Measurements from ENCODE around the gene VDAC1. TPM values are rescaled to one million over a fixed set of nuclear protein-coding genes. Genes with fewer than 3 reads are reported as not detected.
A peak's percentile ranks its signal among the peaks of the same experiment; 100 is the strongest.

The VDAC1 gene
- total RNA-seq, 1 donor from 2014 or later: 119 TPM

DNA sequence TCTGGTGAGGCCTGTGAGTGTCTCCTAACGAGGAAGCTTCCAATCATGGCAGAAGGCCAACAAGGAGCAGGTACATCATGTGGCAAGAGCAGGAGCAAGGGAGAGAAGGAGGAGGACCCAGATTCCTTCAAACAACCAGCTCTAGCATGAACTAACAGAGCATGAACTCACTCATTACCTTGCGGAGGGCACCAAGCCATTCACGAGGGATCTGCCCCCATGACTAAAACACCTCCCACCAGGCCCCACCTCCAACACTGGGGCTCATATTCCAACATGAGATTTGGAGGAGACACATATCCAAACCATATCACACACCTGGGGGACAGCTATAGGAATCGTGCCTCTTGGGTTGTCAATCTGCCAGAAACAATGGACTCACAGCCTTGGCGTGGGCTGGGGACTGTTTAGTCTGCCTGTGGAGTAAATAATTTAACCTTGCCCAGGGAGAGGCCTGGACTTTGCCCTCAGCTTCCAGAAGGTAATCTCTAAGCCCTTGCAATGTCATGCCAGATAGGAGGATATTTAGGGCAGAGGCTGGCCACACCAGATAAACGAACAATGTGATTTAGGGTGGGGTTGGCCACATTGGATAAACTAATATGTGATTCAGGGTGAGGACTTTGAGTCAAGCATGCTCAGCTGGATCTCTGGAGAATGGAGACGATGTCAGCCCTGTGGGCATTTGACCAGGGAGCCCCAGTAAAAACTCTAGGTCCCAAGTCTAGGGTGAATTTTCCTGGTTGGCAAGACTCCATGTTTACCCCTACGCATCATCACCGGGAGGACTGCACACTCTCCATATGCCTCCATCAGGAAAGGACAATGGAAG, 13.6 kb upstream of the VDAC1 start:
- no peak overlapping the region for H3K4me3 Mint-ChIP-seq (ENCODE audit: unreplicated experiment)
- no peak for DNase-seq (ENCODE audit: extremely low spot score, unreplicated experiment)
- H3K4me1 Mint-ChIP-seq (ENCODE audit: unreplicated experiment): no peaks in the 10 kb centered on the region
- no peaks in the 10 kb centered on the region for H3K36me3 Mint-ChIP-seq (ENCODE audit: unreplicated experiment)
- H3K9me3 Mint-ChIP-seq (ENCODE audit: unreplicated experiment): no peaks in the 10 kb centered on the region
- peaks cover 14% of the 10 kb centered on the region for H3K27me3 Mint-ChIP-seq (ENCODE audit: unreplicated experiment)
- TF ChIP-seq, protein P1, sequence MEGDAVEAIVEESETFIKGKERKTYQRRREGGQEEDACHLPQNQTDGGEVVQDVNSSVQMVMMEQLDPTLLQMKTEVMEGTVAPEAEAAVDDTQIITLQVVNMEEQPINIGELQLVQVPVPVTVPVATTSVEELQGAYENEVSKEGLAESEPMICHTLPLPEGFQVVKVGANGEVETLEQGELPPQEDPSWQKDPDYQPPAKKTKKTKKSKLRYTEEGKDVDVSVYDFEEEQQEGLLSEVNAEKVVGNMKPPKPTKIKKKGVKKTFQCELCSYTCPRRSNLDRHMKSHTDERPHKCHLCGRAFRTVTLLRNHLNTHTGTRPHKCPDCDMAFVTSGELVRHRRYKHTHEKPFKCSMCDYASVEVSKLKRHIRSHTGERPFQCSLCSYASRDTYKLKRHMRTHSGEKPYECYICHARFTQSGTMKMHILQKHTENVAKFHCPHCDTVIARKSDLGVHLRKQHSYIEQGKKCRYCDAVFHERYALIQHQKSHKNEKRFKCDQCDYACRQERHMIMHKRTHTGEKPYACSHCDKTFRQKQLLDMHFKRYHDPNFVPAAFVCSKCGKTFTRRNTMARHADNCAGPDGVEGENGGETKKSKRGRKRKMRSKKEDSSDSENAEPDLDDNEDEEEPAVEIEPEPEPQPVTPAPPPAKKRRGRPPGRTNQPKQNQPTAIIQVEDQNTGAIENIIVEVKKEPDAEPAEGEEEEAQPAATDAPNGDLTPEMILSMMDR (IDR thresholded peaks at IDR 0.05): no peak
- H3K27ac Mint-ChIP-seq (ENCODE audit: unreplicated experiment): no peak overlapping the region

DNA sequence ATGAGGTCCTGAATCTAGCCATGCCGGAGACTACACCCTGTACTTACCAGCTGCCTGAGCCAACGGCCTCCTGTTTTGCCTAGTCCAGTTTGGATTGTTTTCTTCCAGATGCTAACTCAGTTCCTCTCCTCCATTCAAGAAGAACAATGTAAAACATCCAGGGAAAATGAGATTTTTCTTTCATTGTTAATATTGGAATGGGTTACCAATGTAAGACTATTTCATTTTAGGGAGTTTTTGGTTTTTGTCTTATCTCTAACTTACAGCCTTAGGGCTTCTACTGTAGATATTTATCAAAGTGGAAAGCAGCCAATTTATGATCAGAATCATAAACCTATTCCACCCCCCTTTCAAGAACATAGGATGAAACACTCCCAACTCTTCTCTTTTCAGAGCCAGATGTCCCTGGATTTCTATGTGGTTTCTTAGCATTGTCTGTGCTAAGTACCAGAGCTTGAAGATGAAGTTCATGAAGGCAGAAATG, 3.5 kb upstream of the VDAC1 start:
- DNase-seq (ENCODE audit: extremely low spot score, unreplicated experiment): no peak
- H3K4me3 Mint-ChIP-seq (ENCODE audit: unreplicated experiment): no peak overlapping the region

DNA sequence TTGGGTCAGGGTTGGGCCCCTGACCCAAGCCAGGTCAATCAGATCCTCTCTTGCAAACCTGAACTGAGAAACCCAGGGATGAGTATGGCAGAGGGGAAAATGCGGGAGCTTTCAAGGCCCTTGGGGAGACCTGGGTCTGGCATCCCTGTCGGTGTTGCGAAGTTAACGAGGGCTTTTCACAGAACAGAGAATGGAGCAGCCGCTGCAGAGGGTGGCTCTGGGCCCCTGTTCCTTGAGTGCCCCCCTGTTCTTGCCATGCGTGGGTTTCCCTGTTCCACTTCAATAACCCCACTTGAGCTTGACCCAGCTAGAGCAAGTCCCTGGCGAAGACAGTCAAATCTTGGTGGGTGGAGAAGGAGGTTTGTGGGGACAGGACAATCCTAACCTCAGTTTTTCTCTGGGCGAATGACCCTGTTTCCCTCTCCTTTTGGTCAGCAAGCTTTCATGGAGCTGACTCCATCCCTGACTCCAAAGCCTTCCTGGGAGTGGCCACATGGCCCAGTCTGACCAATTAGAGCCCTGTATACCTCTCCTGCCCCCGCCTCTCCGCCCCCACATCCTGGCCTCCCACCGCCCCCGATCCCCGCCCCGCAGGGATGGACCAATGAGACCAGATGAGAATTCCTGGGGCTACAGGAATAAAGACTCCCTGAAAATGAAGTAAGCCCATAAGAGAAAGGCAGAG, 2.9 kb upstream of the VDAC1 start:
- Mint-ChIP-seq H3K27me3 (ENCODE audit: unreplicated experiment) (peaks cover 4% of the 10 kb centered on the region), H3K36me3 (ENCODE audit: unreplicated experiment) (no peaks in the 10 kb centered on the region), H3K27ac (ENCODE audit: unreplicated experiment) (no peak overlapping the region), H3K4me1 (ENCODE audit: unreplicated experiment) (peaks cover 18% of the 10 kb centered on the region), H3K9me3 (ENCODE audit: unreplicated experiment) (no peaks in the 10 kb centered on the region), H3K4me3 (ENCODE audit: unreplicated experiment) (peak overlapping the region; percentile 22)
- no peak for DNase-seq (ENCODE audit: extremely low spot score, unreplicated experiment)
- TF ChIP-seq, protein P1 (IDR thresholded peaks at IDR 0.05): no peak

More for the DNA sequence above, 3.5 kb upstream of the VDAC1 start:
- no peak overlapping the region for H3K27ac Mint-ChIP-seq (ENCODE audit: unreplicated experiment)
- H3K36me3 Mint-ChIP-seq (ENCODE audit: unreplicated experiment): no peaks in the 10 kb centered on the region
- peaks cover 10% of the 10 kb centered on the region for H3K27me3 Mint-ChIP-seq (ENCODE audit: unreplicated experiment)
- H3K9me3 Mint-ChIP-seq (ENCODE audit: unreplicated experiment): no peaks in the 10 kb centered on the region
- TF ChIP-seq, protein P1 (IDR thresholded peaks at IDR 0.05): no peak
- peaks cover 12% of the 10 kb centered on the region for H3K4me1 Mint-ChIP-seq (ENCODE audit: unreplicated experiment)

DNA sequence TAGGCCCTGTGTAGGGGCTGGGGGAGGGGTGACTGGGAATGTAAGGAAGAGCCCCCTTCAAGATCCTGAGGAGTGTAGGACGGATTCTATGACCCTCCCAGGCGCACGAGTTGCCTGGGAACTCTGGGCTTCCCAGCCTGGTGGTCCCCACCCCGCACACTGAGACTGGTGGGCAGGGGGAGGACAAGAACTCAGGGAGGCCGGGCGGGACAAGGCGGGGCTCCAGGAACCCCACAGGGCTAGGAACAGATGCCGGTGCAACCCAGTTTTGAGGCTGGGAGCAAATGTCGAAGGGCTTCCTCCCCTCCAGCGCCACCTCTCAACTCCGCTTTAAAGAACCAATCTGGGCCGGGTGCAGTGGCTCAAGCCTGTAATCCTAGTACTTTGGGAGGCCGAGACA, 1.3 kb upstream of the VDAC1 start:
- DNase-seq (ENCODE audit: extremely low spot score, unreplicated experiment): no peak
- H3K27ac Mint-ChIP-seq (ENCODE audit: unreplicated experiment): peak overlapping the region; percentile 97

More for the DNA sequence above, 1.3 kb upstream of the VDAC1 start:
- Mint-ChIP-seq H3K27me3 (ENCODE audit: unreplicated experiment) (no peaks in the 10 kb centered on the region), H3K4me3 (ENCODE audit: unreplicated experiment) (peak overlapping the region; percentile 88), H3K9me3 (ENCODE audit: unreplicated experiment) (no peaks in the 10 kb centered on the region), H3K4me1 (ENCODE audit: unreplicated experiment) (peaks cover 28% of the 10 kb centered on the region), H3K36me3 (ENCODE audit: unreplicated experiment) (peaks cover 4% of the 10 kb centered on the region)
- TF ChIP-seq, protein P1 (IDR thresholded peaks at IDR 0.05): no peak

Data from osteocyte (in vitro differentiated cells).